Activated T-cell treated with anti-CD3 and anti-CD28 coated beads, Interleukin-2, amount 50 U/mL, for 4 hours (primary cell): ENCODE results near the gene OR4K5. TPM values are rescaled to one million over a fixed set of nuclear protein-coding genes. Genes with fewer than 3 reads are reported as not detected.

Source experiments
- ATAC-seq, 2 donors: fragments of 200-7000 bp; cut with Tn5 transposase; one replicate each; pipeline ENCODE4 v1.10.0; 2021
- DNase-seq: peaks from one replicate; pipeline ENCODE4 v3.0.0-alpha.2; 2020
- H3K27me3 Mint-ChIP-seq: one replicate; pipeline ENCODE4 v1.8.0; 2021; ENCODE audit warnings: low read depth, mixed read lengths
- H3K36me3 Mint-ChIP-seq: one replicate; pipeline ENCODE4 v1.8.0; 2022; ENCODE audit warnings: mixed read lengths; ENCODE audit not compliant: insufficient read depth
- H3K4me1 Mint-ChIP-seq: one replicate; pipeline ENCODE4 v1.8.0; 2021; ENCODE audit warnings: low read depth, mixed read lengths
- H3K4me3 Mint-ChIP-seq: one replicate; pipeline ENCODE4 v1.8.0; 2021; ENCODE audit warnings: mild to moderate bottlenecking, moderate library complexity, mixed read lengths
- H3K9me3 Mint-ChIP-seq: one replicate; pipeline ENCODE4 v1.8.0; 2021; ENCODE audit warnings: mixed read lengths
- total RNA-seq, 3 donors: library from RNA; stranded (reverse); gene quantifications; one replicate each; pipeline ENCODE4 v1.2.1, GENCODE V29; 2021

OR4K5 gene, protein sequence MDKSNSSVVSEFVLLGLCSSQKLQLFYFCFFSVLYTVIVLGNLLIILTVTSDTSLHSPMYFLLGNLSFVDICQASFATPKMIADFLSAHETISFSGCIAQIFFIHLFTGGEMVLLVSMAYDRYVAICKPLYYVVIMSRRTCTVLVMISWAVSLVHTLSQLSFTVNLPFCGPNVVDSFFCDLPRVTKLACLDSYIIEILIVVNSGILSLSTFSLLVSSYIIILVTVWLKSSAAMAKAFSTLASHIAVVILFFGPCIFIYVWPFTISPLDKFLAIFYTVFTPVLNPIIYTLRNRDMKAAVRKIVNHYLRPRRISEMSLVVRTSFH
- total RNA-seq = not detected

DNA sequence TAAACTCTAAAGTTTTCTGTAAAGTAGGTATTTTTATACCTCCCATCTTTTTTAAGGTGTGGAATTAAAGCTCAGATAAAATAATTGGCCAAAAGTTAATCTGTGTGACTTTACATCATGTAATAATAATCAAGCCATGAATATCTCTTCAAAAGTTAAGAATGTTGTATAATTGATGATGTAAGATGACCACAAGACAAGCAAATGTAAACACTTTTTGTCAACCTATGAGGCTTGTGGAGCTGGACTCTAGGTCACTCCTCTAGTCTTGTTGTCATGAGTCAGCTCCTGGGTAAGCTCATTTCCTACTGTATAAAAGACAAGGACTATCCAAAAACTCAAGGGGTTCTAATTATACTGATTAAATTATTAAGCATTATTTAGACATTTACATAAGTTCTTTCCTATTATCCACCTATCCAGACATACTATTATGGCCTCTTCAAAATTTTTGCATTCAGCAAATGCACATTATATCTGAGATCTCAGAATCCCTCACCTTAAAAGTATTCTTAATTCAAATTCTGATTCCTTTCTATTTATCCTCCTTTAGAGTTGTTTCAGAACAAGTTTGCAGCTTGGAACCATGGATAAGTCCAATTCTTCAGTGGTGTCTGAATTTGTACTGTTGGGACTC is at the start of gene OR4K5:
TSS of gene OR4K5 (plus strand) at position 587 of the 637 bp plus-strand sequence. CDS start at position 587, 0 bp downstream.
- no peaks in the 10 kb centered on the region for H3K27me3 Mint-ChIP-seq
- DNase-seq (no peak), ATAC-seq (no peak)
- no peaks in the 10 kb centered on the region for H3K9me3 Mint-ChIP-seq
- H3K4me3 Mint-ChIP-seq = no peak within 1 kb of the TSS
- H3K4me1 Mint-ChIP-seq = no peaks in the 10 kb centered on the region
- no peaks in the 10 kb centered on the region for H3K36me3 Mint-ChIP-seq

DNA sequence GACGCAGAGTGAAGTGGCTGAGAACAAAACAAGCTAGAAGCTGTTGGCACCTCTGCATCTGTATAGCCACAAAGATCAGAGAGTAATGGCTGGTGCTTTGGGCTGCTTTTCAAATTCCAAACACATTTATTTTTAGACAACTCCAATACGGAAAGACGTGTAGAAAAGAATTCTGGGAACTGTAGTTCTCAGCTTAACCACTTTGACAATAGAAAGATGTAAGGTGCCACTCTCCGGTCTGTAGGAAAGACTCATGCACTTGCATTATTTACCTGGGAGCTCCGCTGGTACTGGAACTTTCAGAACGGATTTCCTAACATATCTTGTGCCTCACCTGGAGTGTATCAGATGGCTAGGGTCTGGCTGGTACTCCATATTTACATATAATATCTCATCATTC is 47.2 kb upstream of the OR4K5 start:
- H3K4me3 Mint-ChIP-seq = no peak overlapping the region

DNA sequence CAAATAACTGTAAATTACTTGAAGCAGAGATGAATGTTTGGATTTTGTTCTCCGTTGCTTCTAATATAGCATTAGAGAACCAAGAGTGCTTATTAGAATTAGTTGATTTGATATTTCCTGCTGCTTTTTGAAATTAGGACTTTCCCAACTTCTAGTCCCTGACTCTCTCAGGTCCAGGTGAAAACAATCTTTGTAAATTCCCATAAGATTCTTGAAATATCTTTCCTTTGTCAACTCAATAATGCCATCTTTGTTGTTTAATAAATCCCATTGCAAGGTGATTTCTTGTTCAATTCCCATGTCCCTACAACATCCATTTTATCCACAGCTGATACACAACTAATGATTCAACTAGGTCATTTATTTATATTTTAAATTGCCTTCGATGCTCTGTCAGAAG is 45.6 kb upstream of the OR4K5 start, which contains the start of gene OR4K2:
TSS of gene OR4K2 (plus strand) at position 301 of the 400 bp plus-strand sequence. CDS start 1,126 bp downstream, outside the sequence.
- no peak for ATAC-seq
- H3K9me3 Mint-ChIP-seq = no peaks in the 10 kb centered on the region
- no peaks in the 10 kb centered on the region for H3K4me1 Mint-ChIP-seq
- H3K4me3 Mint-ChIP-seq = no peak within 1 kb of the TSS
- no peaks in the 10 kb centered on the region for H3K27me3 Mint-ChIP-seq
- no peaks in the 10 kb centered on the region for H3K36me3 Mint-ChIP-seq
- no peak for DNase-seq

More for the DNA sequence above, 47.2 kb upstream of the OR4K5 start:
- H3K36me3 Mint-ChIP-seq = no peaks in the 10 kb centered on the region
- no peak for ATAC-seq
- H3K9me3 Mint-ChIP-seq = no peaks in the 10 kb centered on the region
- H3K27me3 Mint-ChIP-seq = no peaks in the 10 kb centered on the region
- H3K4me1 Mint-ChIP-seq = no peaks in the 10 kb centered on the region
- no peak for DNase-seq

DNA sequence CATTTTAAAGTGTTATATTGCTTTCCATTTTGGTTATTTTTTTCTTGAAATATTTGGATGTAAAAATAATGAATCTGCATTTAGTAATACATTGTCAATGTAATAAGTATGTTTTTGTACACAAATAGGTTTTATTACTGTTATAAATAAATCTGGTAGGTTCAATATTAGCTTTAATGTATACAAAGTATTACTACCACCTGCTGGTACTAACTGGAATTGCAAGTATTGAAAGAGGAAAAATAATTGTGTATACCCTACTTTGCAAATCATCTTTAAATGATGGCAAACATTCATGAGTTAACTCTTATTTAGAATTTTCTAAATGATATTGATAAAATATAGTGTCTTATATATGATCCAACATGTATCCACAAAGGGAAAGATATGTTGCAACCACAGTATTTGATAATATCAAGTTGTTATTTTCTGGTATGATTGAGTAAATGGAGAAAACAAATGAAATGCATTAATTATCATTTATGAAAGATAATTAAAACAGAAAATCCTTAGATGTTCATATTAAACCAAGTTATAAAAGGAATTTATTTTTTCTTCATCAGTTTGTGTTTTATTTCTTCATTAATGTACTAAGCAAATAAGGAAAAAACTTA is 42.3 kb upstream of the OR4K5 start:
- DNase-seq = no peak
- Mint-ChIP-seq H3K9me3 (no peaks in the 10 kb centered on the region), H3K4me3 (no peak overlapping the region), H3K27me3 (no peaks in the 10 kb centered on the region), H3K4me1 (no peaks in the 10 kb centered on the region), H3K36me3 (no peaks in the 10 kb centered on the region)
- ATAC-seq = no peak

DNA sequence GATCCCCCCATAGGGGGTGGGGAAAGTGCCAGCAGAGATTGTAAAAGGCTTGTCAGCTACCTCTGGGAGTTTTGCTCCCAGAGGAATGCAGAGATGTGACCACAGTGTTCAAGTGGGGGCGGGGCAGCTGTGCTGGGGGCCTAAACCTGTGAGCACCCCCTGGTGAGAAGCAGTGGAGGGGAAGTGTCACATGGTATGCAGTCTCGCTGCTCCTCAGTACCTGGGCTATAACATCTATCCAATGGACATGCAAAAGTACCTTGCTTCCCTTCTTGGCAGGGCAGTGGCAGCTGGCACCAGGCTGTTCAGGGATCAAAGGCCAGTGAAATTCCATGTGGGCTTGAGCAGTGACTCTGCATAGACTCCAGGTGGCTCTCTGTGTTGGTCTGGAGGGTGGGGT is 25.1 kb upstream of the OR4K5 start:
- no peak overlapping the region for H3K4me3 Mint-ChIP-seq
- ATAC-seq = no peak
- no peak for DNase-seq
- H3K4me1 Mint-ChIP-seq = no peaks in the 10 kb centered on the region
- H3K9me3 Mint-ChIP-seq = peaks cover 33% of the 10 kb centered on the region
- peaks cover 1% of the 10 kb centered on the region for H3K36me3 Mint-ChIP-seq
- peaks cover 3% of the 10 kb centered on the region for H3K27me3 Mint-ChIP-seq

DNA sequence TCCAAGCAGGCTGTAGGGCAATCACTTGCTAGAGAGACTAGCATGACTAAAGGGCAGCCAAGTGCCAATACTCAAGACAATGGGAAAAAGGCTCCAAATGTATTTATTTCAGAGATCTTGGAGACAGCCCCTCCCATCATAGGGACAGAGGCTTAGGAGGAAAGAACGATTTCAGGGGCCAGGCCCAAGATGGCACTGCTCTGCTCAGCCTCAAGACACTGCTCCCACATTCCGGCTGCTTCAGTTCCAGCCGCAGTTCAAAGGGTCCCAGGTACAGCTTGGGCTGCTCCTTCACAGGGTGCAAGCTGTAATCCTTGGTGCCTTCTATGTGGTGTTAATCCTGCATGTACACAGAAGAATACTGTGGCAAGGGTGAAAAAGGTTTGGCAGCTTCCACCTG is 19.4 kb upstream of the OR4K5 start:
- DNase-seq (no peak), ATAC-seq (no peak)
- Mint-ChIP-seq H3K4me1 (no peaks in the 10 kb centered on the region), H3K36me3 (no peaks in the 10 kb centered on the region), H3K9me3 (peaks cover 21% of the 10 kb centered on the region), H3K27me3 (no peaks in the 10 kb centered on the region), H3K4me3 (no peak overlapping the region)

DNA sequence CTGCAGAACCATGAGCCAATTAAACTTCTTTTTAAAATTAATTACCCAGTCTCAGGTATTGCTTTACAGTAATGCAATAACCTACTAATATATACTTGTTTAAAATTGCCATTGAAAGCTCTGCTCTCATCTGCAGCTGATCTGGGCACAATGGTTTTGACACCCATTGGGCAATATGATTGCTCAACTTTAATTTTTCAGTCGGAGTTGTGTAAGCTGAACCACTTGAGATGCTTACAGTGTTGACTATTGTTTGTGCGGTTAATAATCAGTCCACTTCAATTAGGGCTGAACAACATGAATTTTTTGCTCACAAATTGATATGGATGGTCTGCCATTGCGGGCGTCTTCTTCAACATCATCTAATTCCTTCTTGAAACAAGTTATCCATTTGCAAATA is 18.0 kb upstream of the OR4K5 start:
- H3K36me3 Mint-ChIP-seq = no peaks in the 10 kb centered on the region
- DNase-seq (no peak), ATAC-seq (no peak)
- H3K27me3 Mint-ChIP-seq = no peaks in the 10 kb centered on the region
- no peak overlapping the region for H3K4me3 Mint-ChIP-seq
- peaks cover 9% of the 10 kb centered on the region for H3K9me3 Mint-ChIP-seq
- H3K4me1 Mint-ChIP-seq = no peaks in the 10 kb centered on the region

DNA sequence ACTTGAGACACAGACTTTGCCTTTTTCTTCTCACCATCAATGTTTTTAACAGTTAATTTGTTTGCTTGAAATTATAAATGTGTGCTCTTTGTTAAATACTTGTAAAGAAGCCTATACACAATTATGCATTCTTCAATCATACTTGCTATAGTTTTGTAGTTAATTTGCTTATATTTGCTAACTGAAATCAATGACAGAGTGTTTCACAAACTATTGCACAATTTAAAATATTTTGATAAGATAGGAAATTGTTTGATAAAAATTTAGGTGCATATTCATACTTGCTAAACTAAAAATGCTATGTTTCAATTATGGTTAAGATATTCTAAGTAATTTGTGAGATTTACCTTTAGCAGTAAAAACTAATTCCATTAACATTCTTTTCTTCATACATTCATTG is 13.7 kb upstream of the OR4K5 start:
- Mint-ChIP-seq H3K27me3 (peaks cover 5% of the 10 kb centered on the region), H3K4me3 (no peak overlapping the region), H3K36me3 (no peaks in the 10 kb centered on the region), H3K9me3 (peaks cover 2% of the 10 kb centered on the region), H3K4me1 (no peaks in the 10 kb centered on the region)
- no peak for ATAC-seq
- no peak for DNase-seq

DNA sequence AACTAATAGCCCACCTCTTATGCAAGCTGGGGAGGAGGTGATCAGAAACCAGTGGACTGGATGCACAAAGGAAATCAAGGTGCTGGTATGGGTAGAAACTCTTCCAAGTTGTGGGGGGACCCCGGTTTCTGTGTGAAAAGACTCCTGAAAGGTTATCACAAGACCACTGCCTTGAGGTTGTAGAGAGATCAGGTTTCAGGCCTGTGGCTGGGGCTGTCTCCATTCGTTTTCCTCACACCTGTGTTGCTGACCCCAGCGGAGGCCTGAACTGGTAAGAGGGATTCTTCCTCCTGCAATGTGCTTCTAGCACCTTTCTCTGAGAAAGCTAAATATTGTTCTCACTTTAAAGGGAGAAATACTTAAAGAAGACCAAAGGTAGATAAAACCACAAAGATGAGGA is 9.3 kb upstream of the OR4K5 start:
- H3K4me1 Mint-ChIP-seq = no peaks in the 10 kb centered on the region
- H3K27me3 Mint-ChIP-seq = peaks cover 7% of the 10 kb centered on the region
- no peaks in the 10 kb centered on the region for H3K36me3 Mint-ChIP-seq
- H3K4me3 Mint-ChIP-seq = no peak overlapping the region
- DNase-seq (no peak), ATAC-seq (no peak)
- peaks cover 6% of the 10 kb centered on the region for H3K9me3 Mint-ChIP-seq

DNA sequence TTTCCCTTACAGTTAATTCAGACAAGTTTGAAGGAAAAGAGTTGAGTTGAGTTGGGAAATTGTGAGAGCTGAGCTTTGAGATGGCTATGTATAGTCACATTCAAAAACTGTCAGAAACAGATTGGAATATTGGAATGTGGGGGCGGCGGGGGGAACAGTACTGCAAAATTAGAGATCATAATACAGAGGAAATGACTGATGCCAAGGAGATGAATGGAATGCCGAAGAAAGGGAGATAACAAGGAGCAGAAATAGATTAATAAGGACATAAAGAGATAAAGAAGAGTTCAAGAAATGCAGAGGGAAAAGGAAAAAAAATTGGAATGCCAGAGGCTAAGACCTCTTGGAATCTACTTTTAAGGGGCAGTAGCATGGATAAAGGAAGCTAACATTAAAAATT is 3.2 kb upstream of the OR4K5 start:
- H3K4me1 Mint-ChIP-seq = no peaks in the 10 kb centered on the region
- ATAC-seq = no peak
- H3K27me3 Mint-ChIP-seq = no peaks in the 10 kb centered on the region
- no peaks in the 10 kb centered on the region for H3K36me3 Mint-ChIP-seq
- DNase-seq = no peak
- H3K4me3 Mint-ChIP-seq = no peak overlapping the region
- H3K9me3 Mint-ChIP-seq = no peaks in the 10 kb centered on the region

DNA sequence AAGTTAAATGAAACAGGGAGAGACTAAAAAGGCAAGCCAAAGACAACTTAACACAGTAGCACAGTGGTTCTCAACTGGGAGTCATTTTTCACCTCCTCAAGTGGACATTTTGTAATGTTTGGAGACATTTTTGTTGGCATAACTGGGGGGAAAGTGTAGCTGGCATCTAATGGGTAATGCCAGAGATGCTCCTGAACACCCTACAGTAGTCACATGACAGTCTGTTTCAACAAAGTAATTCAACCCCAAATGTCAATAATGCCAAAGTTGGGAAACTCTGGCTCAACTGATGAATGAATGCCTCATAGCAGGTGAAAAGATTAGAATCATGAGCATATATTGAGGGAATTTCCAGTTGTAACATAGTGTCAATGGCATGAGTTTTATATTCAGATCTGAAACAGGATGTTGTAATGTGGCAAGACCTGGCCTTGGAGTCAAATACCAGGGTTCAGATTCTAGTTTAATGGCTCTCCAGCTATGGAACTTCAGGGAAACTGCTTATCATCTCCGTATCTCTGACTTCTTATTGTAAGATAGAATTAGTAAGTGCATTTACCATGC is 2.4 kb upstream of the OR4K5 start:
- H3K4me1 Mint-ChIP-seq = no peaks in the 10 kb centered on the region
- no peaks in the 10 kb centered on the region for H3K36me3 Mint-ChIP-seq
- no peaks in the 10 kb centered on the region for H3K9me3 Mint-ChIP-seq
- ATAC-seq (no peak), DNase-seq (no peak)
- H3K27me3 Mint-ChIP-seq = no peaks in the 10 kb centered on the region
- no peak overlapping the region for H3K4me3 Mint-ChIP-seq

DNA sequence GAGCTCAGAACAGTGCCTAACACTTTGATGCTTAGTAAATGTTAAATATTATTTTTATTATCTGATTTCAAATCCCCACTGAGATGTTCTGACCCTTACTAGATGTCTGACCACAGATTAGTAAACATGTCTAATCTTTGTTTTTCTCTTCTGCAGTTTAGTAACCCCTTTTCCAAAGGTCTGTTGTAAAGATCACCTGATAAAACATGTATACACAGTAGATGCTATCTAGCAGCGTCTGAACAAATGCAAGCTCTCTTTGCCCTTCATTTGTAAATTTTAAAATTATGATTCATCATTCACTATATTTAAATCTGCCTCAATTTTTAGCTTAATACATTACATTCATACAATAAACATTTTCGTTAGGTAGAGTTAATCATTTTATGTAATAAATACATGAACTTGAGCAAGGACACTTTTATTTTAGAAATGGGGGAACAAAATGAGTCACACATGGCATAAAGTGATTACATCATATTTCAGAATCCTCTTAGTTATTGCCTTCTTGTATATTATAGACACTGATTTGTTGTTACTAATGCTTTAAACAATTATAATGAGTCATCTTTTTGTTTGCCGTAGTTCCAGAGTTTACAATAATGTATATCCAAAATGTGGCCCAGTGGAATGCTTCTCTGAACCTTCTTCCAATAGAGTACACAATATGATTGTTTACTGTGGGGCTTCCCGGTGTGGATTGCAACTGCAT is 1.7 kb upstream of the OR4K5 start:
- H3K4me1 Mint-ChIP-seq = no peaks in the 10 kb centered on the region
- no peak for DNase-seq

DNA sequence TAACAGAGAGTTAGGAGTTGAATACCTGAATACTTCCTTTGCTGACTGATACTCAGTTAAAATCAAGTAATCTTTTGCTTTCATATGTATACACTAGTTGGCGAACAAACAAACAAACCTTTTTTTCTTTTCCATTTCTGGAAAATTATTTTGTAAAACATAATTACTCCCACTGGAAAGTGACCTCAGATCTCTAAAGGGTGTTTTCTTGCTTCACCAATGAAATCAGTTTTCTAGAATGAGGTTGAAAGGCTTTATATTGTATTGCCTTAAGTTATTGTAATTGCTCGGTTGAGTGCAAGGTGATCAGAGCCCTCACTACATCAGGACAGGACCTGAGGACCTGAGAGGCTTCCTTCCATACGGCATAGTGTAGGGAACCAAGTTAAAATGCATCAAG is 10.2 kb downstream of the OR4K5 start, which contains the start of gene OR4K1:
TSS of gene OR4K1 (plus strand) at position 301 of the 400 bp plus-strand sequence. CDS start 4,750 bp downstream, outside the sequence.
- H3K4me1 Mint-ChIP-seq = no peaks in the 10 kb centered on the region
- ATAC-seq (no peak), DNase-seq (no peak)
- no peaks in the 10 kb centered on the region for H3K27me3 Mint-ChIP-seq
- no peak within 1 kb of the TSS for H3K4me3 Mint-ChIP-seq
- H3K9me3 Mint-ChIP-seq = no peaks in the 10 kb centered on the region
- H3K36me3 Mint-ChIP-seq = no peaks in the 10 kb centered on the region

More for the DNA sequence above, 1.7 kb upstream of the OR4K5 start:
- Mint-ChIP-seq H3K27me3 (no peaks in the 10 kb centered on the region), H3K4me3 (no peak overlapping the region), H3K9me3 (no peaks in the 10 kb centered on the region), H3K36me3 (no peaks in the 10 kb centered on the region)
- no peak for ATAC-seq

DNA sequence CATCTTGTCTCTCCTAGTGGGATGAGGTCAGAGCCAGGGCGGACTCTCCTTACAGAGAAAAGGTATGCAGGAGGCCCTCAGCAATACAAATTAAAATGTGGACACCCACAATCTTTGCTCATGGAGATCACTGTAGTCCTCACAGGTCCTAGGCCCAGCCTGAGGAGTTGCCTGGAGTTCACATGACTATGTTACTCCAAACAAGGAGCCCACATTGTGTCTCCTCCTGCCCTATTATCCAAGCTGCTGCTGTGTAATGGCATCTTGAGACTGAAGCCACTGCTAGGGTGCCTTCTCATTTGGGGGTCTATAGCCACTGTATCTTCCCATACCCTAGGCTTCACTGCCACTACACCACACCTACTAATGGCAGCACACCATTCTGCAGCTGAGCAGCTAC is 21.3 kb downstream of the OR4K5 start:
- ATAC-seq = no peak
- DNase-seq = no peak
- Mint-ChIP-seq H3K27me3 (no peaks in the 10 kb centered on the region), H3K4me1 (no peaks in the 10 kb centered on the region), H3K9me3 (peaks cover under 1% of the 10 kb centered on the region), H3K4me3 (no peak overlapping the region), H3K36me3 (no peaks in the 10 kb centered on the region)
